ENCODE data around the gene MYT1.
"Not testable (repeated sequence)": the region's sequence is repeated elsewhere in the genome, so short reads cannot be mapped to it uniquely, and the experiment has no call there.

MYT1 gene

GRCh38 chr20:64164123-64164836, at the start of gene MYT1:
MYT1 (plus strand) TSS chr20:64164452; CDS start chr20:64198862, 34,410 bp downstream.
- no peak for FAIRE-seq
- DNase-seq (ENCODE audit: extremely low spot score, insufficient read length, low read depth), result no peak

DNA sequence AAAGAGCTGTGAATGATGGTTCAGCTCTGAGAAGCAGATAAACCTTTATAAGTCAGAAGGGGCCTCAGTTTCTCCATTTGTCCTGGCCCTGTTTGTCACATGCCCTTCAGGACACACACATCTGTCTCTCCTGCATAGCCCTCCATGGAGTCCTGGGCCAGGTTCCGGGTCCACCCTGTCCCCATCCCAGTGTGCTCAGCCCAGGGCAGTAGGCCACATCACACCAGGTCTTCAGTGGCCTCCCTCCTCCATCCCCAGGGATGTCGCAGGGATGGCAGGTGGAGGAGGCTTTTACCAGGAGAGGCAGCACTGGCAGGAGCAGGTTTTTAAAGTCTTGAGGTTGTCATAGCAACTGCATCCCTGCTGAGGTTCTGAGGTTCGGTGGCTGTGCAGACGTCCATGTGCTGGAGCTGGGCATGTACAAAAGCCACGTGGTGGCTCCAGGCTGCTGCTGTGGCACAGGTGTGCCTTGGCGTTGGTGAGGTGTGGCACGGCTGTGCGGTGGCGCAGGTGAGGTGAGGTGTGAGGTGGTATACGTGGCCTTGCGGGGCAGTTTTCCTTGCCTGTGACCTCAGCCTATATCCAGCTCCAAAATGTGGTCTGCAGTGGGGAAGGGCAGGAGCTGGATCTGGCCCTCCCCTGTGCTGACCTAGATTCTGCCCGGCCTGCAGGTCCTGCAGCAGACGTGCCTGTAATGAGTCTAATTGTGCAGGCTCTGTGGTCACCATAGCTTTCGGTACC, 48.9 kb upstream of the MYT1 start:
- FAIRE-seq, result no peak
- no peak for DNase-seq (ENCODE audit: extremely low spot score, insufficient read length, low read depth)

DNA sequence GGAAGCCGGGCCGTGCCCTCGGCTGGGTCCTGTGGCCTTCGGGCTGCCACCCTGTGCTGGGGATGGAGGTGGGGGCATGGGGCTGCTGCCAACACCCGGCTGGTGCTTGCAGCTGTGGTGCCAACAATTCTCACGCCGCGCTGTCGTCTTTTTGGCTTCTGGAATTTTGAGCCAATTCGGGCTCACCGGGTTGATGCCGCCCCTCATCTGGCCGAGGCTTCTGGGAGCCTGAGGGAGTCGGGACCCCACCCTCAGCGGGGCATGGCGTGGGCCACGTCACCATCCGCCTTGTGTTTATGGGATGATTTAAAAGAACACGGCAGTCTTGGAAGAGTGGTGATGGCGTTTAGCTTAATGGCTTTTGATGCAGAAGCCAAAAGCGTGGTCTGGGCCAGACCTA, 48.2 kb upstream of the MYT1 start:
- no peak for DNase-seq (ENCODE audit: extremely low spot score, insufficient read length, low read depth)
- FAIRE-seq, result no peak

GRCh38 chr20:64116541-64117431, 47.5 kb upstream of the MYT1 start:
- DNase-seq (ENCODE audit: extremely low spot score, insufficient read length, low read depth) (no peak), FAIRE-seq (no peak)

GRCh38 chr20:64117432-64117777, 46.8 kb upstream of the MYT1 start:
- DNase-seq (ENCODE audit: extremely low spot score, insufficient read length, low read depth); FAIRE-seq: not testable (repeated sequence)

- FAIRE-seq, result no peak
- no peak for DNase-seq (ENCODE audit: extremely low spot score, insufficient read length, low read depth)
Observed at GRCh38 chr20:64119301-64119680, 45.0 kb upstream of the MYT1 start.

- FAIRE-seq (no peak), DNase-seq (ENCODE audit: extremely low spot score, insufficient read length, low read depth) (no peak)
Observed at GRCh38 chr20:64119681-64120341, 44.4 kb upstream of the MYT1 start.

GRCh38 chr20:64121586-64121985, 42.7 kb upstream of the MYT1 start:
- no peak for FAIRE-seq
- DNase-seq (ENCODE audit: extremely low spot score, insufficient read length, low read depth), result no peak

DNA sequence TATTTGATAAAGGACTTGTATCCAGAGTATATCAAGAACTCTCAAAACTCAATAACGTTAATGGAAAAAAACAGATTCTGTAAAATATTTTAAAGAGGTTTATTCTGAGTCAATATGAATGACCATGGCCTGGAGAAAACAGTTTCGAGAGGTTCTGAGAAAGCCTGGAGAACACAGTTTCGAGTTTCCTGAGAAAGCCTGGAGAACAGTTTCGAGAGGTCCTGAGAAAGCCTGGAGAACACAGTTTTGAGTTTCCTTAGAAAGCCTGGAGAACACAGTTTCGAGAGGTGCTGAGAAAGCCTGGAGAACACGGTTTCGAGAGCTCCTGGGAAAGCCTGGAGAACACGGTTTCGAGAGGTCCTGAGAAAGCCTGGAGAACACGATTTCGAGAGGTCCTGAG, 41.3 kb upstream of the MYT1 start:
- DNase-seq (ENCODE audit: extremely low spot score, insufficient read length, low read depth); FAIRE-seq: not testable (repeated sequence)

- FAIRE-seq; DNase-seq (ENCODE audit: extremely low spot score, insufficient read length, low read depth): not testable (repeated sequence)
Observed at GRCh38 chr20:64123517-64123916, 40.7 kb upstream of the MYT1 start.

GRCh38 chr20:64129146-64129782, 35.0 kb upstream of the MYT1 start:
- no peak for DNase-seq (ENCODE audit: extremely low spot score, insufficient read length, low read depth)
- FAIRE-seq, result no peak

- FAIRE-seq, result no peak
- no peak for DNase-seq (ENCODE audit: extremely low spot score, insufficient read length, low read depth)
Observed at GRCh38 chr20:64130271-64130670, 34.0 kb upstream of the MYT1 start.

GRCh38 chr20:64130876-64131275, 33.4 kb upstream of the MYT1 start:
- FAIRE-seq (no peak), DNase-seq (ENCODE audit: extremely low spot score, insufficient read length, low read depth) (no peak)

- no peak for DNase-seq (ENCODE audit: extremely low spot score, insufficient read length, low read depth)
- FAIRE-seq, result no peak
Observed at GRCh38 chr20:64131406-64131805, 32.8 kb upstream of the MYT1 start.

GRCh38 chr20:64133951-64134407, 30.3 kb upstream of the MYT1 start:
- no peak for FAIRE-seq
- DNase-seq (ENCODE audit: extremely low spot score, insufficient read length, low read depth), result no peak

DNA sequence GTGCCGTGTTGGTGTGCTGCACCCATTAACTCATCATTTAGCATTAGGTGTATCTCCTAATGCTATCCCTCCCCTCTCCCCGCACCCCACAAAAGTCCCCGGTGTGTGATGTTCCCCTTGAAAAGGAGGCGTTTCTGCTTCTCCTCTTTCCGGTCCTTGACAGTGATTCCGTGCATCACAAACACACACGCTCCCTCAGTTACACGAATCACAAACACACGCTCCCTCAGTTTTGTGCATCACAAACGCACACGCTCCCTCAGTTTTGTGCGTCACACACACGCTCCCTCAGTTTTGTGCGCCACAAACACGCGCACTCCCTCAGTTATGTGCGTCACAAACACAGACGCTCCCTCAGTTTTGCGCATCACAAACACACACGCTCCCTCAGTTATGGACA, 29.5 kb upstream of the MYT1 start:
- not testable (repeated sequence) for FAIRE-seq; DNase-seq (ENCODE audit: extremely low spot score, insufficient read length, low read depth)

DNA sequence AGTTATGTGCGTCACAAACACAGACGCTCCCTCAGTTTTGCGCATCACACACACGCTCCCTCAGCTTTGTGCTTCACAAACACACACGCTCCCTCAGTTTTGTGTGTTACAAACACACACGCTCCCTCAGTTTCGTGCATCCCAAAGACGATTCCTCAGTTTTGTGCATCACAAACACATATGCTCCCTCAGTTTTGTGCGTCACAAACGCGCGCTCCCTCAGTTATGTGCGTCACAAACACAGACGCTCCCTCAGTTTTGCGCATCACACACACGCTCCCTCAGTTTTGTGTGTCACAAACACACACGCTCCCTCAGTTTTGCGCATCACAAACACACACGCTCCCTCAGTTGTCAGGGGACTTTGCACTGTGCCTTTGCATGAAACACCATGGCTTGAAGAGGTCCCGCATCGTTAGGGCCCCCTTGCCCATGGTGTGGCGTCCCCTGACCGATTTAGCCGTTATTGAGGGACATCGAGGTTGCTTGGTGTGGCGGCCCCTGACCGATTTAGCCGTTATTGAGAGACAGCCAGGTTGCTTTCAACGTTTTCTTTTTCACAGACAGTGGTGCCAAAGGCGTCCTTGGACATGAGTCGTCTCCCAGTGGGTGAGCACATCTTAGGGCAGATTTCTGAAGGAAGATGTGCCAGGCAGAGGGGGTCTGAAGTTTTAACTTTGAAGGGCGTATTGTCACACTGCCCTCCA, 28.1 kb upstream of the MYT1 start:
- no peak for FAIRE-seq
- no peak for DNase-seq (ENCODE audit: extremely low spot score, insufficient read length, low read depth)

GRCh38 chr20:64137598-64138031, 26.6 kb upstream of the MYT1 start:
- FAIRE-seq (no peak), DNase-seq (ENCODE audit: extremely low spot score, insufficient read length, low read depth) (no peak)

DNA sequence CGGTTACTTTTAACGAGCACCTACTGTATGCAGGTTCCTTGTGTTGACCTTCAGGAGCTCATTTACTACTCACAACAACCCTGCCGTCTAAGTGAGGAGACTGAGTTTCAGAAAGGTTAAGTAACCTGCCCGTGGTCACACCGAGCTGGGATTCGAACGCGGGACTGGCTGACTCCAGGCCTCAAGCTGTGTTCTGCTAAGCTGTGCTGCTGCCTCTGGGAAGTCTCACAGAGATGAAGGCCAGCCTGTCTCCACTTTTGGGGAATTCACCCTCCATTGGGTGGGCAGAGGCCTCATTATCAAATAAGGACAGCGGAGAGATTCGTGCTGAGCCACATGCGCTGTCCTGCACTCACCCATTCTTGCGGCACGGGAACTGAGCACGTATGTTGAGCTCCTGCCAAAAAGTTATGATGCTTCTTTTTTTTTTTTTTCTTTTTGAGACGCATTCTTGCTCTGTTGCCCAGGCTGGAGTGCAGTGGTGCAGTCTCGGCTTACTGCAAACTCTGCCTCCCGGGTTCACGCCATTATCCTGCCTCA, 25.9 kb upstream of the MYT1 start:
- FAIRE-seq, result no peak
- DNase-seq (ENCODE audit: extremely low spot score, insufficient read length, low read depth), result no peak
